HK-2 (cell line): Measurements from ENCODE around the gene MPV17L2.
"Not testable (repeated sequence)": the region's sequence is repeated elsewhere in the genome, so short reads cannot be mapped to it uniquely, and the experiment has no call there.

Experiments used
- DNase-seq: peaks from one replicate; pipeline ENCODE4 v3.0.0-alpha.2; 2018; ENCODE audit not compliant: unreplicated experiment

The MPV17L2 gene

DNA sequence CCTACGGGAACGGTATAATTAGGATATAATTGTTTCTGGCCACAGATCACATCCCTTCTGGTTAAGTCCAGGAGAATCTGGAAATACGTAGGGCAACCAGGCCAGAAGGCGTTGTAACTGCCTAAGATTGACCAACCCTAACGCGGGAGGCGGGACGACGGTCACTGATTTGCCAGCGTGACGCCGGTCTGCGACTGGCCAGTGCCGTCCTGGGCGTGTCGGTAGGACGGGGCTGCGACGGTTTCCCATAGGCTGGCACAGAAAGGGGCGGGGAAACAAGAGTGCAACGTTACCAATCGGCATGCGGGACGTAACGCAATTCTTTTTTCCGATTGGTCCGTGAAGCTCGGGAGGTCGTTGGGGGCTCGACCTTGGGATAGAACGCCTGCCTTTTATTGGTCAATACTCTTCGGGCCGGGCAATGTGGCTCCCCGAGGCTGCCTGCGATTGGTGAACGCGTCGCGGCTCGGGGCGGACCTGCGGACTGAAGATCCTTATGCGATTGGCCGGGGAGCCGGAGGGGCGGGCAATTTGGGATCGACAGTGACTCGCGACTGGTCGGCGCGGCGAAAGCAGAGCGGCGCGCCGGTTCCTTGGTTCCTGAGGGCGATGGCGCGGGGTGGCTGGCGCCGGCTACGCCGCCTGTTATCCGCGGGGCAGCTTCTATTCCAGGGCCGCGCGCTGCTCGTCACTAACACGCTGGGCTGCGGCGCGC is at the start of gene MPV17L2:
Gene MPV17L2 (plus strand): TSS at position 546 of the 715 bp plus-strand sequence. CDS start 64 bp downstream, at position 610.
- DNase-seq: peak; percentile 99

DNA sequence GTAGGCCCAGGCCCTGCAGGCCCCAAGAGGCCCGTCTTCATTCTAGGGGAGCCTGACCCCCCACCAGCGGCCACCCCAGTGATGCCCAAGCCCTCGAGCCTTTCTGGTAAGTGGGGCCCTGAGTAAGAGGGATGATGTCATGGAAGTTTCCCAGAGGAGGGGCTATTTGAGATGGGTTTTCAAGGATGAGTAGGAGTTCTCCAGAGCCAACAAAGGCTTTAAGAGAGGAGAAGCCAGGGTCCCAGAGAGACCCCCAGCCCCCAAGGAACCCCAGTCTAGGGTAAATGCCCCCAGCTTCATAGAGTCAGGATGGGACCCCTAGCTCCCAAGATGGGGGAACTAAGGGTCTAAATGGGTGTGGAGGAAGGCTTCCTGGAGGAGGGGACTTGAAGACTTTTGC is 49.1 kb upstream of the MPV17L2 start:
- DNase-seq: no peak

DNA sequence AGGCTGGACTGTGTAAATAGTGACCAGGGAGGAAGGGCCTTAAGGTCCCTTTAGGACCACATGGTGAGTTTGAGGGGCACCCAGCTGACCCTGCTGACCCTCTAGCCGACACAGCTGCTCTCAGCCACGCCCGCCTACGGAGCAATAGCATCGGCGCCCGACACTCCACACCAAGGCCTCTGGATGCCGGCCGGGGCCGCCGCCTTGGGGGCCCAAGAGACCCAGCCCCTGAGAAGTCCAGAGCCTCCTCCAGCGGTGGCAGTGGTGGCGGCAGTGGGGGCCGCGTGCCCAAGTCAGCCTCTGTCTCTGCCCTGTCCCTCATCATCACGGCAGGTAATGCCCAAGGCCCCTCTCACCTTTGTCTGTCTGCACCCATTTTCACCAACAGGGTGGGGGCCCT is 48.7 kb upstream of the MPV17L2 start:
- no peak for DNase-seq

DNA sequence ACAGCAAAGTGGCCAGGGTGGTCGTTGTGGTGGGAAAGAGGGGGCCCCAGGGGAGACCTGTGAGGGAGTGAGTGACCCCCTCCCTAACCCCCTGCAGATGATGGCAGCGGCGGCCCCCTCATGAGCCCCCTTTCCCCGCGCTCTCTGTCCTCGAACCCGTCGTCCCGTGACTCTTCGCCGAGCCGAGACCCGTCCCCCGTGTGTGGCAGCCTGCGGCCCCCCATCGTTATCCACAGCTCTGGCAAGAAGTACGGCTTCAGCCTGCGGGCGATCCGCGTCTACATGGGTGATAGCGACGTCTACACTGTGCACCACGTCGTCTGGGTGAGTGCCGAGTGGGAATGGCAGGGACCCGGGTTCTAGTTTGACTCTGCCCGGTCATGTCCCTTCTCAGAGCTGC is 48.1 kb upstream of the MPV17L2 start:
- DNase-seq: no peak

DNA sequence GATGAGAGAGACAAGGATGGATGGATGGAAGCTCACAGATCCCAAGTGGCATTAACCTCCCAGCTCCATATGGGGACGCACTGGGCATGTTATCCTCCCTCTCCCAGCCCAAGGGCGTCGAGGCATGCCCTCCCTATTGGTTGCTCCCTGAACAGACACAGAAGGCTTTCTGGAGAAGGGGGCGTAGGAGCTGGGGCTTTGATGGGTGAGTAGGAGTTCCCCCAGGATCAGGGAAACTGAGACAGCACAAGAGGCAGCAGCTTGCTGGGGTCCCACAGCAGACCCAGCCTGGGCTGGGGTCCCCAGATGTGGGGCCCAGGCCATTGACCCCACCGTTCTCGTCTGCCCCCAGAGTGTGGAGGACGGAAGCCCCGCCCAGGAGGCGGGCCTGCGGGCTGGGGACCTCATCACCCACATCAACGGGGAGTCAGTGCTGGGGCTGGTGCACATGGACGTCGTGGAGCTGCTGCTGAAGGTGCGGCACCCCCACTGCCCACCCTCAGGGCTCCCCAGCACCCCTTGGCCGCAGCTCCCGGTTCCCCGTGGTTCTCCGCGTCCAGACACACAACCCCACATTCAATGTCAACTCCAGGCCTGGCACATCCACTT is 47.5 kb upstream of the MPV17L2 start:
- no peak for DNase-seq

DNA sequence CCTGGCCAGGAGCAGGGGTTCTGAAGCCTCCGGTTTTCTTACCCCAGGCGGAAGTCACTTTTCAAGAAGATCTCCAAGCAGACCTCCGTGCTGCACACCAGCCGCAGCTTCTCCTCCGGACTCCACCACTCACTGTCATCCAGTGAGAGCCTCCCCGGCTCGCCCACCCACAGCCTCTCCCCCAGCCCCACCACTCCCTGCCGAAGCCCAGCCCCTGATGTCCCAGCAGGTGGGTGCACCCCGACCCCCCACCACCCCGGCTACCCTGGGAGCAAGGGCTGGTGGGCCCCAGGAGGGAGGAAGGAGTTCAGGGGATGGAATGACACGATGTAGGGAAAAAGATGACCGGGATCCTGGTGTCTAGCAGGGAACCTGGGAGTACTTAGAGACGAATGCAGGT is 45.6 kb upstream of the MPV17L2 start:
- DNase-seq: no peak

DNA sequence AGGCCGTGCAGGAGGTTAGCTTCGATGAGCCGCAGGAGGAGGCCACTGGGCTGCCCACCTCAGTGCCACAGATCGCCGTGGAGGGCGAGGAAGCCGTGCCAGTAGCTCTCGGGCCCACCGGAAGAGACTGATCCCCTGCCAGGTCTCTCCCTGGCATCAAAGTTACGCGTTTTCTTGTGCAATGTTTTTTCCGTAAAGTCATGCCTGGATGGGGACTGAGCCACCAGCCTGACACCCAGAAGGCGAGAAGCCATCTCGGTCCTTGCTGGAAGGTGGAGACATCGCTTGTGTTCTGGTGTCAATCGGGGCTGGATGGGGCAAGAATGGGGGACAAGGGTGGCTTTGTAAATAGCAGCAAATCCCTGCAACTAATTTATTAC is 43.4 kb upstream of the MPV17L2 start:
- no peak for DNase-seq

DNA sequence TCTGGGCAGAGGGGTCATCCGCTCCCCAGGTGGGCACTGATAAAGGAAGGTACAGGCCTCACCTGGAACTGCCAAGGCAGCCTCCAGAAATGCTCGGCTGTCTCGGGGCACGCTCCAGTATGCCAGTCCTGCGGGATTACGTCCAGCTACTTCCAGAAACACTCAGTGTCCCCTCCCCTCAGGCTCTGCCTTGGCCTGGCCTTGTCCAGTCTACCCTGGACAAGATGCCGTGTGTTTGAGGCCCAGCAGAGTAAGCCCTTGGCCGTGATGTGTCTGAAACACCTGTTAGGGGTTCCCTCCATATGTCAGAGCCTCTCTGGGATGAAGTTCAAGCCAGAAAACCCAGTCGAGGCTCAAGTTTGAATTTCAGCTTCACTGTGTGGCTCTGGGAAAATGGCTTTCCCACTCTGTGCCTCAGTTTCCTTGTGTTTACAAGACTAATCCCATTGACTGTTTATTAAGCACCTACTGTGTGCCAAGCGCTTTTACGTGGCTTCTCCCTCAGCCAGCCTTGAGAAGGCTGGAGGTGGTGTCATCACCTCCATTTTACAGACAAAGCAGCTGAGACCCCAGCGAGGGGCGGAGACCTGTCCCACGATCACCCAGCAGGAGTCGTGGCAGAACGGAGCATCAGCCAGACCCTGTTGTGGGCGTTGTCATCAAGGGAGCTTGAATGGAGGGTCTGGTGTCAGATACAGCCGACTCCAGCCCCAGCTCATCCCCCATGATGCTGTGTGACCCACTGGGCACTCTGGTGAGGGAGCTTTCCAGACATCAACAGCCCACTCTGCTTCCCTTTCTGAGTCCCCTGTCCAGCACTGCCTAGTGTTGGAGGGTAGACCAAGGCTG is 42.0 kb upstream of the MPV17L2 start:
- no peak for DNase-seq

DNA sequence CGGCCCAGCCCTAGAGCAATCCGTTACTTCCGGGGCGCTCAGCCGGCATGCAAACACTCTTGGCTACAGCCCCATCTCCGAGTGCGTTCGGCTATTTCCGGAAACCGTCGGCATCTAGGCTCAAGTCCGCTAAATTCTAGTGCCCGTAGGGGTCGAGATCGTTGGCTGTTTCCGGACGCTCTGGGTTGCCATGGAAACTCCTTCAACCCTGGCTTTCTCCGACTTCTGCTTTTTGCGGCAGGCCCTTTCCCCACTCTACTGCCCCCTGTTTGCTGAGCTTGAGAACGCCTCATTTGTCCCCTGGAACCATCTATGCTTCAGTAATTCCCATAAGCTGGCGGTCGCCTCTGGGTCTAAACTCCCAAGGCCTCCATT is 40.6 kb upstream of the MPV17L2 start:
- DNase-seq: peak; percentile 98

DNA sequence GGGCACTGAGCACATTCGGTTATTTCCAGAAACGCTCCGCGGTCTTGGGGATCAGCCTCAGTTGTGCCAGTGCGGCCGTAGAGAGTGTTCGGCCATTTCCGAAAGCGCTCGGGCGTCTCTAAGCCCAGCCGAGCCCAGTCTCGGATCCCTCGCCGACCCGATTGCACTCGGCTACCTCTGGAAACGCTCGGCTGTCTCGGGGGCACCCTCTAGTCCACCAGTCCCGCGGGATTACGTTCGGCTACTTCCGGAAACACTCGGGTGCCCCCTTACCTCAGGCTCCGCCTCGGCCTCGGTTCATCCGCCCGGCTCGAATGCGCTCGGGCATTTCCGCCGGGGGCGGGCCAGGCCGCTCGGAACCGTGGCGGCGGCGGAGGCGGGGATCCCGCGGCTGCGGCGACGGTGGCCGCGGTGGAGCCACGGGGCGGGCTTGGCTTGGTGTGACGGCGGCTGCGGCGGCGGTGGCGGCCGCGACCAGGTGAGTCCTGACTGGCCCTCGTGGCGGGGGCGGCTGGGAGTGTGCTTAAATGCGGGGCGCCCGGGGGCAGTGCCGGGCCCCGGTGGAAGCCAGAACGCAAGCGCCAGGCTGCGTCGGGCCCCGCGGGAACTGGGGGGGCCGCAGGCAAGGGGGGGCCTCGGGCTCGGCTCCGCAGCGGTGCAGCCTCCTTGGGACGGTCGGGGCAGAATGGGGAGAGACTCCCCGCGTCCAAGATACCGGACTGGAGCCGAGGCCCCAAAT is 40.0 kb upstream of the MPV17L2 start, which contains the start of gene PIK3R2:
Gene PIK3R2 (plus strand): TSS at position 347 of the 739 bp plus-strand sequence. CDS start 2,717 bp downstream, outside the sequence.
- peak; percentile 99 for DNase-seq

DNA sequence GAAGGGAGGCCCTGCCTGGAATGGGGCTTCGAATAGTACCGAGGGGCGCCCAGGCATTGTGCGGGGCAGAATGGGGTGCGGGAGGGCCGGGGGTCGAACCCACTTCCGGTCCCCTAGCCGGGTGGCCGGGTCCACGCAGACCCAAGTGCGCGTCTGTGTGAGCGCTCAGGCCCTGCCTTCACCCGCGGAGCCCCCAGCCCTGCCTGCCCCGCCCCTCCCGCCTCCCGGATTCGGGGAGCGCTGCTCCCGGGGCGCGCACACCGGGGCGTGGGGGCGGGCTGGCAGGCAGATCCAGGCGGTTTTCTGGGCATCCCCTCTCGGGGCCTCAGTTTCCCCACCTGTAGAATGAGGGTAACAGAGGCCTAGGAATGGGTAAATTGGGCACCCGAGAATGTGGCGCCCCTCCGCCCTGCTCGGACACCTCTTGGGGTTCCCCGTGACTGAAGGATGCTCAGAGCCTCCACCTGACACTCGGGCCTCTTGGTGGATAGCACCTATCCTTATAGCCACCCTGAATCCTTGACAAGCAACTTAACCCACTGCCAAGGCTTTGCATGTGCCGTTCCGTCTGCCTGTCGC is 39.4 kb upstream of the MPV17L2 start:
- no peak for DNase-seq

DNA sequence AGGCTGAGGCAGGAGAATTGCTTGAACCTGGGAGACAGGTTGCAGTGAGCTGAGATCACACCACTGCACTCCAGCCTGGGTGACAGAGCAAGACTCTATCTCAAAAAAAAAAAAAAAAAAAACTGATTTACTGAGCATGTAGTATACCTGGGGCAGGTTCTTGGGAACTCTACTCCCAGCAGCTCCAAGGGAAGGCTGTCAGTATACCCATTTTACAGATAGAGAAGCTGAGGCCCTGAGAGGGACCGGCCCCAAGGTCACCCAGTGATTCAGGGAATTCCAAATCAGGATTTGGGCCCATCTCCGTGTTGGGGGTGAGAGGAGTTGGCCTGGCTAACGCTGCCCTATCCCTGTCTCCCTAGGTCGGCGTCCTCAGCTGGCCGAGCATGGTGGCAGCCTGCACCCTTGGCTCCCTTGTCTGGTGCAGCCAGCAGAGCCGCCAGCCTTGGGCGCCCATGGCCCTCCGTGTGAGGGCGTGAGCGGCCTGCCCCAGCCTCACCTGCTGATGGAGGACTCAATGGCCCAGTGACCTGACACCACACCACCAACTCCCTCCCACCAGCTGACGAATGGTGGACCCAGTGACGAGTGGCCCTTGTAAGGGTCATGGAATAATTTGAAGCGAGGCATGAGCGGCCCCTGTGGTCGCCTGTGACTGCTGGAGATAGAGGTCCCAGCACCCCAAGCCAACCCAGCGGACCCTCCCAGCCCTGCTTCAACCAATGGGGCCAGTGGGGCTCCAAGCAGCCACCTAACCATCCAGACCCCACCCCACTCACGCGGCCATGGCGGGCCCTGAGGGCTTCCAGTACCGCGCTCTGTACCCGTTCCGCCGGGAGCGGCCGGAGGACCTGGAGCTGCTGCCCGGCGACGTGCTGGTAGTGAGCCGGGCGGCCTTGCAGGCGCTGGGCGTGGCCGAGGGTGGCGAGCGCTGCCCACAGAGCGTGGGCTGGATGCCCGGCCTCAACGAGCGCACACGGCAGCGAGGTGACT is 37.6 kb upstream of the MPV17L2 start:
- no peak for DNase-seq

DNA sequence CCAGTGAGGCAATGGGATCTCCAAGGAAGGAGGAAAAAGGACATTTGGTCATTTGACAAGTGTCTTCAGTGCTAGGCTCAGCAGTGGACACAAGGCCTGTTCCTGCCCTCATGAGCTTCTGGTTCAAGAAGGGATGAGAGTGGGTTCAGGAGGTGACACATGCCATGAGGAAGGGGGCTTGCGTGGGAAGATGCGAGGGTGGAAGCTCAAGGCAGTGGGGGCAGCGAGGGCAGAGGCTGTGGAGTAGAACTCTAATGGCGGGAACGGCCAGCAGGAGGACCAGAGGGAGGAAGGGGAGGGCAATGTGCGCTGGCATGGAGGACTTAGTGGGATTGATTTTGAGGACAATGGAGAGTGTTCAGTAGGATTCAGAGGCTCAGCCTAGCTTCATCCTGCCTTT is 36.8 kb upstream of the MPV17L2 start:
- DNase-seq: no peak

DNA sequence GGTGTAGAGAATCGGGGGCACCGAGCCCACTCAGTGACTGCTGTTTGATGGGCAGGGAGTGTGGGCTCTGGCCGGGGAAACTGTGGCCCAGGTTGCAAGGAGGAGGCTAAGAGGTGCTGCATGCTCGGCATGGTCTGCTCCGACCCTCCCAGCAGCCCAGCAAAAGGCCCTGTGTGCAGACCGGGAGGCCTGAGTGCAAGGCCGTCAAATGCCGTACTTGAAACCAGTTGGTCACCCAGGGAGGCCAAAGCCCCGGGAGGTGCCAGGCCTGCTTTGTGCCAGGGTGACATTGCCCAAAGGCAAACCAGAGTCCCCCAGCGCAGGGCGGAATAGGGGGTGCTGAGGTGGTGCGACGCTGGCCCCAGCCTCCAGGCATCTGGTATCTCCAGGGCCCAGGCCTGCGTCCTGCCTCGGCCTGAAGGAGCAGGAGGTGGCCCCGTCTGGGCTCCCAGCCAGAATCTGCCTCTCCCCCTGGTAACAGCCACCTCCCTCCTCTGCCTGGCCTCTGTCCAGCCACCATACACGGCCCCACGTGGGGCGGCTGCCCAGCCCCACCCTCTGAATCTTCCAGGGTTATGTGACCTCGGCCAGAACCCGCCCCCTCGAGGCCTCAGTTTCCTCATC is 36.1 kb upstream of the MPV17L2 start:
- DNase-seq: peak; percentile 82

DNA sequence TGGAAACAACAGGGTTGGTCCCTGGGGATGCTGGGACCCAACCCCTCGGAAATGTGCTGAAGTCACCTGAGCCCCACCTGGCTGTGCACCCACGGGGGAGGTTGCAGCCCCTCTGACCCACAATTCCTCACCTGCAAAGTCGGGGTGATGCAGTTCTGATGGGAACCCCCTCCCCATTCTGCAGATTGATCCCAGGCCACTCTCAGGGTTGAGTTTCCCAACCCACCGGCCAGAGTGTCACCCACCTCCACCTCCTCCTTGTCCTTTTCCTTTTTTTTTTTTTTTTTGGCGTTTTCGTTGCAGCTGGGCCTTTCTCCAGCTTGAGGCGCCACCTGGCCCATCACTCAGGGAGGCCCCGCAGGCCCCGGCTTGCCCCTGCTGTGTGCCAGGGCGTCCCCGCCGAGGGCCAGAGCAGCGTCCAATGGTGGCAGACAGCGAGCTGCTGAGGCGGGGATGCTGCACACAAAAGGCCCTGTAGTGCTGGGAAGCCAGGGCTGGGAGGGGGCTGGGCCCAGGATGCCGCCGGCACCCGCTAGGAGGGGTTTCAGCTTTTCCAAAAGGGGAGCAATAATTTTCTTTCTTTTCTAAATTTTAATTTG is 35.5 kb upstream of the MPV17L2 start:
- no peak for DNase-seq

DNA sequence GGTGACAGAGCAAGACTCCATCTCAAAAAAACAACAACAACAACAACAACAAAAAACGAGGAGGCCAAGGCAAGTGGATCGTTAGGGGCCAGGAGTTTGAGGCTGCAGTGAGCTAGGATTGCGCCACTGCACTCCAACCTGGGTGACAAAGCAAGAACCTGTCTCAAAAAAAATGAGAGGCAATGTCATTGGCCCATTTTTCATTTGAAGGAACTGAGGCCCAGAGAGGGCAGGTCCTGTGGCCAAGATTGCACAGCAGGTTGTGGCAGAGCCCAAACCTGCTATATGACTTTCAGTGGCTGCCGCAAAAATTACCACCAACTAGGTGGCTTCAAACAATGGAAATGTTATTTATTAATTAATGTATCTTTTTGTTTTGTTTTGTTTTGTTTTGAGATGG is 34.6 kb upstream of the MPV17L2 start:
- DNase-seq: no peak

DNA sequence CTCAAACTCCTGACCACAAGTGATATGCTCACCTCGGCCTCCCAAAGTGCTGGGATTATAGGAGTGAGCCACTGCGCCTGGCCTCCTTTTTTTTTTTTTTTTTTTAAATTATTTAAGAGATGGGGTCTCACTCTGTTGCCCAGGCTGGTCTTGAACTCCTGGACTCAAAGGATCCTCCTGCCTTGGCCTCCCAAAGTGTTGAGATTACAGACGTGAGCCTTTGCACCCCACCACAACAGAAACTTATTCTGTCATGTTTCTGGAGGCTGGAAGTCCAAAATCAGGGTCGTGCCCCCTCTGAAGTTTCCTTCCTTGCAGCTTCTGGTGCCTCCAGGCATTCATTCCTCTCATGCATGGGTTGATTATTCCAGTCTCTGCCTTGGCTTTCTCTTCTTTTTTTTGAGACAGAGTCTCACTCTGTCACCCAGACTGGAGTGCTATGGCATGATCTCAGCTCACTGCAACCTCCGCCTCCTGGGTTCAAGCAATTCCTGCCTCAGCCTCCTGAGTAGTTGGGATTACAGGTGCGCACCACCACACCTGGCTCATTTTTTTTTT is 33.9 kb upstream of the MPV17L2 start:
- DNase-seq: not testable (repeated sequence)

DNA sequence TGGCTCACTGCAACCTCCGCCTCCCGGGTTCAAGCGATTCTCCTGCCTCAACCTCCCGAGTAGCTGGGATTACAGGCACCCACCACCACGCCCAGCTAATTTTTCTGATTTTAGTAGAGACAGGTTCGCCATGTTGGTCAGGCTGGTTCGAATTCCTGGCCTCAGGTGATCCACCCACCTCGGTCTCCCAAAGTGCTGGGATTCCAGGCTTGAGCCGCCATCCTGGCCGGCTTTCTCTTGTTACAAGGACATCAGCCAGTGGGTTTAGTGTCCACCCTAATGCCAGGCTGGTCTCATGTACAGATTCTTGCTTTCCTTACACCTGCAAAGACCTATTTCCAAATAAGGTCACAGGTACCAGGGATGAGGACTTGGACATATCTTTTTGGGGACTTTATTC is 33.2 kb upstream of the MPV17L2 start:
- no peak for DNase-seq

DNA sequence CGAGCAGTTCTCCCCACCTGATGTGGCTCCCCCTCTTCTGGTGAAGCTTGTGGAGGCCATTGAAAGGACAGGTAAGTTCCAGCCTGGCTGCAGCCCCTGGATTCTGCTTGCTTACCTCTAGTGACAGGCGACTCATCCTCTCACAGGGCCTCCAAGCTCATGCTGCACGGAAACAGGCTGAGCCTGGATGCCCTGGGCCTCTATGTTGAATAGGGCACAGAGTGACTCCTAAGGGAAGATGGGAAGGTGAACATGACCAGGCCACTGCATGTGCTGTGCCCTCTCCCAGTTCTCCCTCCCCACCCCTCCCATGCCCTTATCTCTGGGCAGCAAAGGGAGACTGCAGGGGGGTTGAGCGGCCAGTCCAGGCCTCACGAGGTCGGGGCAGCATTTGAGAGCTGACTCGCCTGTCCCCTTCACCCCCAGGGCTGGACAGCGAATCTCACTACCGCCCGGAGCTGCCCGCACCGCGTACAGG is 32.5 kb upstream of the MPV17L2 start:
- DNase-seq: no peak
